Mononuclear cell (primary cell): ENCODE results near the gene PRTN3. TPM values are rescaled to one million over a fixed set of nuclear protein-coding genes. Genes with fewer than 3 reads are reported as not detected.
A peak's percentile ranks its signal among the peaks of the same experiment; 100 is the strongest.

Experiments
- H3K27me3 ChIP-seq: 2 replicates; pipeline ENCODE4 v1.6.0; 2011; ENCODE audit warnings: low read length, control low read depth; ENCODE audit not compliant: insufficient read depth
- H3K4me1 ChIP-seq: 2 replicates; pipeline ENCODE4 v1.5.1; 2011; ENCODE audit warnings: mild to moderate bottlenecking, low read length, control low read depth; ENCODE audit not compliant: insufficient read depth
- H3K4me3 ChIP-seq: 2 replicates; pipeline ENCODE4 v1.5.1; 2011; ENCODE audit warnings: mild to moderate bottlenecking, low read length, moderate library complexity
- H3K9me3 ChIP-seq: 2 replicates; pipeline ENCODE4 v1.5.1; 2011; ENCODE audit warnings: low read depth, mild to moderate bottlenecking, control low read depth, low read length
- total RNA-seq: library from RNA; depleted of rRNA; stranded (reverse); fragments of >200 nt; gene quantifications from one replicate; pipeline ENCODE4 v1.2.3, GENCODE V29; 2012

PRTN3 gene
- 0.31 TPM for total RNA-seq

GRCh38 chr19:840519-841206 lies at the start of gene PRTN3:
Gene PRTN3, plus strand, starts transcription at chr19:840999. Its CDS starts 10 bp downstream, at chr19:841009.
- H3K4me3 ChIP-seq, result no peak within 1 kb of the TSS
- peaks cover 34% of the 10 kb centered on the region for H3K4me1 ChIP-seq
- no peaks in the 10 kb centered on the region for H3K9me3 ChIP-seq
- H3K27me3 ChIP-seq, result peaks cover 3% of the 10 kb centered on the region

GRCh38 chr19:791007-791566 lies 49.7 kb upstream of the PRTN3 start:
- peaks cover 2% of the 10 kb centered on the region for H3K4me1 ChIP-seq
- H3K27me3 ChIP-seq, result no peaks in the 10 kb centered on the region
- no peak overlapping the region for H3K4me3 ChIP-seq
- H3K9me3 ChIP-seq, result no peaks in the 10 kb centered on the region

GRCh38 chr19:791567-792305 lies 49.1 kb upstream of the PRTN3 start:
- Histone ChIP-seq H3K9me3 (no peaks in the 10 kb centered on the region), H3K27me3 (no peaks in the 10 kb centered on the region), H3K4me1 (peaks cover 7% of the 10 kb centered on the region), H3K4me3 (no peak overlapping the region)

- H3K9me3 ChIP-seq, result no peaks in the 10 kb centered on the region
- H3K4me1 ChIP-seq, result peaks cover 7% of the 10 kb centered on the region
- no peaks in the 10 kb centered on the region for H3K27me3 ChIP-seq
- H3K4me3 ChIP-seq, result no peak overlapping the region
These were observed 48.4 kb upstream of the PRTN3 start for GRCh38 chr19:792306-792885.

GRCh38 chr19:793806-794205 lies 47.0 kb upstream of the PRTN3 start:
- H3K4me1 ChIP-seq, result peaks cover 15% of the 10 kb centered on the region
- no peak overlapping the region for H3K4me3 ChIP-seq
- H3K9me3 ChIP-seq, result no peaks in the 10 kb centered on the region
- H3K27me3 ChIP-seq, result no peaks in the 10 kb centered on the region

GRCh38 chr19:795073-795611 lies 45.7 kb upstream of the PRTN3 start:
- no peak overlapping the region for H3K4me3 ChIP-seq
- no peaks in the 10 kb centered on the region for H3K9me3 ChIP-seq
- peaks cover 29% of the 10 kb centered on the region for H3K4me1 ChIP-seq
- no peaks in the 10 kb centered on the region for H3K27me3 ChIP-seq

- peak overlapping the region; percentile 61 for H3K4me3 ChIP-seq
- no peaks in the 10 kb centered on the region for H3K9me3 ChIP-seq
- peaks cover 37% of the 10 kb centered on the region for H3K4me1 ChIP-seq
- H3K27me3 ChIP-seq, result no peaks in the 10 kb centered on the region
These were observed 44.9 kb upstream of the PRTN3 start for GRCh38 chr19:795691-796581.

GRCh38 chr19:796692-797527 lies 43.9 kb upstream of the PRTN3 start, which contains the start of gene PTBP1:
Gene PTBP1, plus strand, starts transcription at chr19:797452. Its CDS starts 46 bp downstream, at chr19:797498.
- H3K27me3 ChIP-seq, result no peaks in the 10 kb centered on the region
- H3K9me3 ChIP-seq, result no peaks in the 10 kb centered on the region
- peaks cover 46% of the 10 kb centered on the region for H3K4me1 ChIP-seq
- H3K4me3 ChIP-seq, result peak within 1 kb of the TSS; percentile 78

- Histone ChIP-seq H3K27me3 (no peaks in the 10 kb centered on the region), H3K4me1 (peaks cover 55% of the 10 kb centered on the region), H3K4me3 (peak overlapping the region; percentile 78), H3K9me3 (no peaks in the 10 kb centered on the region)
These were observed 43.0 kb upstream of the PRTN3 start for GRCh38 chr19:797528-798414.

GRCh38 chr19:798415-799075 lies 42.3 kb upstream of the PRTN3 start:
- H3K4me1 ChIP-seq, result peaks cover 57% of the 10 kb centered on the region
- H3K9me3 ChIP-seq, result no peaks in the 10 kb centered on the region

GRCh38 chr19:799076-799881 lies 41.5 kb upstream of the PRTN3 start:
- Histone ChIP-seq H3K4me1 (peaks cover 57% of the 10 kb centered on the region), H3K4me3 (peak overlapping the region; percentile 78), H3K27me3 (no peaks in the 10 kb centered on the region), H3K9me3 (no peaks in the 10 kb centered on the region)

More at GRCh38 chr19:798415-799075, 42.3 kb upstream of the PRTN3 start:
- H3K27me3 ChIP-seq, result no peaks in the 10 kb centered on the region
- H3K4me3 ChIP-seq, result peak overlapping the region; percentile 78
